ENCODE measurements around the gene OTULIN.

OTULIN gene

GRCh38 chr5:14722923-14723322 lies 58.4 kb downstream of the OTULIN start:
- Histone ChIP-seq H3F3A (ENCODE audit: low read depth) (no peaks in the 10 kb centered on the region), H3K9me2 (replicated peaks; ENCODE audit: low read depth, low read length) (no peaks in the 10 kb centered on the region), H3K4me2 (ENCODE audit: low read depth, low read length, poor library complexity, severe bottlenecking) (no peak overlapping the region), H4K20me1 (ENCODE audit: insufficient read depth, low read length, poor library complexity, severe bottlenecking) (no peaks in the 10 kb centered on the region), H3K79me2 (ENCODE audit: insufficient read depth, low read length) (no peaks in the 10 kb centered on the region), H3K27me3 (ENCODE audit: insufficient read depth, low read length, poor library complexity, severe bottlenecking) (no peaks in the 10 kb centered on the region), H3K4me1 (ENCODE audit: insufficient read depth, low read length, poor library complexity, severe bottlenecking) (no peaks in the 10 kb centered on the region), H3K9ac (ENCODE audit: low read depth, low read length, poor library complexity, severe bottlenecking) (no peak overlapping the region), H2AFZ (ENCODE audit: low read length) (no peak overlapping the region), H3K4me3 (ENCODE audit: low read length, poor library complexity, severe bottlenecking) (no peak overlapping the region), H3K36me3 (ENCODE audit: insufficient read depth, low read length) (peaks cover 8% of the 10 kb centered on the region; the same call in 1 of the 2 replicates), H3K9me3 (ENCODE audit: insufficient read depth, low read depth, low read length) (no peaks in the 10 kb centered on the region)
- no peak for TF ChIP-seq EZH2phosphoT487 (IDR thresholded peaks at IDR 0.05; ENCODE audit: borderline replicate concordance)
- TF ChIP-seq, protein P1, sequence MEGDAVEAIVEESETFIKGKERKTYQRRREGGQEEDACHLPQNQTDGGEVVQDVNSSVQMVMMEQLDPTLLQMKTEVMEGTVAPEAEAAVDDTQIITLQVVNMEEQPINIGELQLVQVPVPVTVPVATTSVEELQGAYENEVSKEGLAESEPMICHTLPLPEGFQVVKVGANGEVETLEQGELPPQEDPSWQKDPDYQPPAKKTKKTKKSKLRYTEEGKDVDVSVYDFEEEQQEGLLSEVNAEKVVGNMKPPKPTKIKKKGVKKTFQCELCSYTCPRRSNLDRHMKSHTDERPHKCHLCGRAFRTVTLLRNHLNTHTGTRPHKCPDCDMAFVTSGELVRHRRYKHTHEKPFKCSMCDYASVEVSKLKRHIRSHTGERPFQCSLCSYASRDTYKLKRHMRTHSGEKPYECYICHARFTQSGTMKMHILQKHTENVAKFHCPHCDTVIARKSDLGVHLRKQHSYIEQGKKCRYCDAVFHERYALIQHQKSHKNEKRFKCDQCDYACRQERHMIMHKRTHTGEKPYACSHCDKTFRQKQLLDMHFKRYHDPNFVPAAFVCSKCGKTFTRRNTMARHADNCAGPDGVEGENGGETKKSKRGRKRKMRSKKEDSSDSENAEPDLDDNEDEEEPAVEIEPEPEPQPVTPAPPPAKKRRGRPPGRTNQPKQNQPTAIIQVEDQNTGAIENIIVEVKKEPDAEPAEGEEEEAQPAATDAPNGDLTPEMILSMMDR (conservative IDR thresholded peaks at IDR 0.05; ENCODE audit: low read length), result no peak

DNA sequence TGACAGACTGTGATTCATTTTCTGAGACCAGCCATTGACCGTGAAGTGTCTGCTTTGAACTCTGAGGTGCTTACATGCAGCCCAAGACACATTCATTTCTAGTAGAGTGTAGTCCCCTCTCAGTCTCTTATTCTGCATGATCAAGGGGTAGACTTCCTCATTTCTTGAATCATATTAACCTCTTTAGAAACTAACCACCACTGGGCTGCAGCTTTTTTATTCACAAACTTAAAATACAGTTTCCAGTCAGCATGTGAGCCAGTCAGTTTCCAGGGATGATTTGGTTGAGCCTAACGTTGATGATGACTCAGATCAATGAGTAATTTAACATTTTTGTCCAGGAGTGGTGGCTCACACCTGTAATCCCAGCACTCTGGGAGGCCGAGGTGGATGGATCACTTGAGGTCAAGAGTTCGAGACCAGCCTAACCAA lies 59.2 kb downstream of the OTULIN start:
- Histone ChIP-seq H3K27me3 (ENCODE audit: insufficient read depth, low read length, poor library complexity, severe bottlenecking) (no peaks in the 10 kb centered on the region), H3K79me2 (ENCODE audit: insufficient read depth, low read length) (no peaks in the 10 kb centered on the region), H2AFZ (ENCODE audit: low read length) (no peak overlapping the region), H3K4me2 (ENCODE audit: low read depth, low read length, poor library complexity, severe bottlenecking) (no peak overlapping the region), H3K36me3 (ENCODE audit: insufficient read depth, low read length) (peaks cover 8% of the 10 kb centered on the region; the same call in 1 of the 2 replicates), H3F3A (ENCODE audit: low read depth) (no peaks in the 10 kb centered on the region), H3K9me2 (replicated peaks; ENCODE audit: low read depth, low read length) (no peaks in the 10 kb centered on the region), H3K4me1 (ENCODE audit: insufficient read depth, low read length, poor library complexity, severe bottlenecking) (no peaks in the 10 kb centered on the region), H3K9me3 (ENCODE audit: insufficient read depth, low read depth, low read length) (no peaks in the 10 kb centered on the region), H3K4me3 (ENCODE audit: low read length, poor library complexity, severe bottlenecking) (no peak overlapping the region), H4K20me1 (ENCODE audit: insufficient read depth, low read length, poor library complexity, severe bottlenecking) (no peaks in the 10 kb centered on the region), H3K9ac (ENCODE audit: low read depth, low read length, poor library complexity, severe bottlenecking) (no peak overlapping the region)
- TF ChIP-seq EZH2phosphoT487 (IDR thresholded peaks at IDR 0.05; ENCODE audit: borderline replicate concordance), result no peak
- TF ChIP-seq, protein P1 (conservative IDR thresholded peaks at IDR 0.05; ENCODE audit: low read length), result no peak

DNA sequence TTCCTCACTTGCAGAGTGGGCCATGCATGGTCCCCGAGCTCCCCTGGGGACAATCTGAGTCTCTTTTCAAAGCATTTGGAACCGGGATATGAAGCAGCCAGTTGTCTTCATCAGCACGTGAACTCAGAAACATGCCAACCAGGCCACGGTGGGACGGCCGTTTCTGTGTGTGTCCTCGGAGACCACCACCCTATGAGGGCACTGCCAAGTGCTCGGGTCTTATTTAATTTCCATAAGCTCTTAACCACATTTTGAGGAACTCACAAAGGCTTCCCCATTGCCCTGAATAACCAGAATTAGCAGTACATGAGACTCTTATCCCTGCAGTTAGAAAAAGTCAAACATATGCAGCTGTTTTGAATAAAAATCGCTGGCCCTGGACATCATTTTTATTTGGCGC lies 60.1 kb downstream of the OTULIN start:
- no peak overlapping the region for H3K9ac ChIP-seq (ENCODE audit: low read depth, low read length, poor library complexity, severe bottlenecking)
- H2AFZ ChIP-seq (ENCODE audit: low read length), result no peak overlapping the region
- peaks cover 8% of the 10 kb centered on the region; the same call in 1 of the 2 replicates for H3K36me3 ChIP-seq (ENCODE audit: insufficient read depth, low read length)
- H4K20me1 ChIP-seq (ENCODE audit: insufficient read depth, low read length, poor library complexity, severe bottlenecking), result no peaks in the 10 kb centered on the region
- H3K4me3 ChIP-seq (ENCODE audit: low read length, poor library complexity, severe bottlenecking), result no peak overlapping the region
- H3F3A ChIP-seq (ENCODE audit: low read depth), result no peaks in the 10 kb centered on the region
- no peaks in the 10 kb centered on the region for H3K9me3 ChIP-seq (ENCODE audit: insufficient read depth, low read depth, low read length)
- no peaks in the 10 kb centered on the region for H3K27me3 ChIP-seq (ENCODE audit: insufficient read depth, low read length, poor library complexity, severe bottlenecking)
- no peak for TF ChIP-seq EZH2phosphoT487 (IDR thresholded peaks at IDR 0.05; ENCODE audit: borderline replicate concordance)
- TF ChIP-seq, protein P1 (conservative IDR thresholded peaks at IDR 0.05; ENCODE audit: low read length), result no peak
- no peaks in the 10 kb centered on the region for H3K9me2 ChIP-seq (replicated peaks; ENCODE audit: low read depth, low read length)
- no peaks in the 10 kb centered on the region for H3K4me1 ChIP-seq (ENCODE audit: insufficient read depth, low read length, poor library complexity, severe bottlenecking)
- no peaks in the 10 kb centered on the region for H3K79me2 ChIP-seq (ENCODE audit: insufficient read depth, low read length)
- H3K4me2 ChIP-seq (ENCODE audit: low read depth, low read length, poor library complexity, severe bottlenecking), result no peak overlapping the region
